Calu3 (cell line): ENCODE measurements around the gene PDLIM1. TPM values are rescaled to one million over a fixed set of nuclear protein-coding genes. Genes with fewer than 3 reads are reported as not detected.

ENCODE experiments used
- BruUV-seq: library from RNA; stranded (reverse); fragments of 400-500 nt; replicated peaks from 2 replicates; lab custom pipeline; 2021; lab: Mats Ljungman, UMichigan
- CTCF ChIA-PET: fragments of 300-600 bp; sonication (Branson Sonifier 250); formaldehyde crosslinking; loops from one replicate; lab custom pipeline; 2022; ENCODE audit warnings: antibody characterized with exemption; lab: Charles Lee
- DNase-seq: peaks from one replicate; pipeline ENCODE4 v3.0.0; 2022
- H3K27ac Mint-ChIP-seq: one replicate; pipeline ENCODE4 v1.8.0; 2022; ENCODE audit warnings: mixed read lengths; ENCODE audit not compliant: unreplicated experiment
- H3K27me3 Mint-ChIP-seq: one replicate; pipeline ENCODE4 v1.8.0; 2022; ENCODE audit warnings: mixed read lengths; ENCODE audit not compliant: unreplicated experiment
- H3K36me3 Mint-ChIP-seq: one replicate; pipeline ENCODE4 v1.8.0; 2022; ENCODE audit warnings: mild to moderate bottlenecking, moderate library complexity, mixed read lengths; ENCODE audit not compliant: insufficient read depth, unreplicated experiment
- H3K4me1 Mint-ChIP-seq: one replicate; pipeline ENCODE4 v1.8.0; 2022; ENCODE audit warnings: mild to moderate bottlenecking, low read depth, mixed read lengths; ENCODE audit not compliant: unreplicated experiment
- H3K4me3 Mint-ChIP-seq: one replicate; pipeline ENCODE4 v1.8.0; 2022; ENCODE audit warnings: mild to moderate bottlenecking, low read depth, moderate library complexity, mixed read lengths; ENCODE audit not compliant: unreplicated experiment
- H3K9me3 Mint-ChIP-seq: one replicate; pipeline ENCODE4 v1.8.0; 2022; ENCODE audit warnings: low read depth, mixed read lengths; ENCODE audit not compliant: unreplicated experiment
- CTCF ChIP-seq: fragments of 200-600 bp; IDR thresholded peaks from one replicate; pipeline ENCODE4 v1.8.0; 2022; ENCODE audit warnings: antibody characterized with exemption; ENCODE audit not compliant: unreplicated experiment
- intact Hi-C: fragments of 100-400 bp; cut with micrococcal nuclease; formaldehyde crosslinking; loops from one replicate; pipeline ENCODE4 v1.10.0; 2022; ENCODE audit not compliant: unreplicated experiment
- total RNA-seq: library from RNA; stranded (reverse); gene quantifications from 2 replicates; pipeline ENCODE4 v1.2.3, GENCODE V29; 2022

Gene PDLIM1
- total RNA-seq, 1 experiment from 2014 or later: 49.7 TPM

- no peak for TF ChIP-seq CTCF
- intact Hi-C loops: no loop called here
- Mint-ChIP-seq H3K4me1 (peaks cover 9% of the 10 kb centered on the region), H3K9me3 (no peaks in the 10 kb centered on the region), H3K27me3 (no peaks in the 10 kb centered on the region), H3K4me3 (no peak overlapping the region), H3K27ac (no peak overlapping the region), H3K36me3 (no peaks in the 10 kb centered on the region)
- no peak for DNase-seq
- CTCF ChIA-PET: no interaction called here
- no TSS peak for BruUV-seq
Observed at GRCh38 chr10:95328013-95328412, 37.2 kb upstream of the PDLIM1 start.

GRCh38 chr10:95327367-95327766 is 36.6 kb upstream of the PDLIM1 start:
- H3K9me3 Mint-ChIP-seq: no peaks in the 10 kb centered on the region
- H3K36me3 Mint-ChIP-seq: no peaks in the 10 kb centered on the region

GRCh38 chr10:95326396-95326795 is 35.6 kb upstream of the PDLIM1 start:
- Mint-ChIP-seq H3K36me3 (no peaks in the 10 kb centered on the region), H3K4me3 (no peak overlapping the region), H3K27me3 (no peaks in the 10 kb centered on the region), H3K4me1 (peaks cover 9% of the 10 kb centered on the region), H3K9me3 (no peaks in the 10 kb centered on the region), H3K27ac (no peak overlapping the region)
- no TSS peak for BruUV-seq
- DNase-seq: no peak
- TF ChIP-seq CTCF: no peak
- CTCF ChIA-PET: no interaction called here
- intact Hi-C loops: no loop called here

More at GRCh38 chr10:95327367-95327766, 36.6 kb upstream of the PDLIM1 start:
- Mint-ChIP-seq H3K27ac (no peak overlapping the region), H3K4me1 (peaks cover 9% of the 10 kb centered on the region), H3K4me3 (no peak overlapping the region), H3K27me3 (no peaks in the 10 kb centered on the region)
- CTCF ChIA-PET: no interaction called here
- no peak for TF ChIP-seq CTCF
- no TSS peak for BruUV-seq
- DNase-seq: no peak
- intact Hi-C loops: no loop called here

- H3K27me3 Mint-ChIP-seq: no peaks in the 10 kb centered on the region
- H3K36me3 Mint-ChIP-seq: no peaks in the 10 kb centered on the region
- H3K4me3 Mint-ChIP-seq: no peak overlapping the region
- H3K9me3 Mint-ChIP-seq: no peaks in the 10 kb centered on the region
- CTCF ChIA-PET: no interaction called here
- no TSS peak for BruUV-seq
- DNase-seq: no peak
- peaks cover 9% of the 10 kb centered on the region for H3K4me1 Mint-ChIP-seq
- intact Hi-C loops: no loop called here
- no peak overlapping the region for H3K27ac Mint-ChIP-seq
- no peak for TF ChIP-seq CTCF
Observed at GRCh38 chr10:95325863-95326262, 35.1 kb upstream of the PDLIM1 start.
